ENCODE data around the gene LRRC27. TPM values are rescaled to one million over a fixed set of nuclear protein-coding genes. Genes with fewer than 3 reads are reported as not detected.

LRRC27 gene
- total RNA-seq, 3 donors from 2014 or later = 6.2 to 19.3 (median 8.2) TPM

DNA sequence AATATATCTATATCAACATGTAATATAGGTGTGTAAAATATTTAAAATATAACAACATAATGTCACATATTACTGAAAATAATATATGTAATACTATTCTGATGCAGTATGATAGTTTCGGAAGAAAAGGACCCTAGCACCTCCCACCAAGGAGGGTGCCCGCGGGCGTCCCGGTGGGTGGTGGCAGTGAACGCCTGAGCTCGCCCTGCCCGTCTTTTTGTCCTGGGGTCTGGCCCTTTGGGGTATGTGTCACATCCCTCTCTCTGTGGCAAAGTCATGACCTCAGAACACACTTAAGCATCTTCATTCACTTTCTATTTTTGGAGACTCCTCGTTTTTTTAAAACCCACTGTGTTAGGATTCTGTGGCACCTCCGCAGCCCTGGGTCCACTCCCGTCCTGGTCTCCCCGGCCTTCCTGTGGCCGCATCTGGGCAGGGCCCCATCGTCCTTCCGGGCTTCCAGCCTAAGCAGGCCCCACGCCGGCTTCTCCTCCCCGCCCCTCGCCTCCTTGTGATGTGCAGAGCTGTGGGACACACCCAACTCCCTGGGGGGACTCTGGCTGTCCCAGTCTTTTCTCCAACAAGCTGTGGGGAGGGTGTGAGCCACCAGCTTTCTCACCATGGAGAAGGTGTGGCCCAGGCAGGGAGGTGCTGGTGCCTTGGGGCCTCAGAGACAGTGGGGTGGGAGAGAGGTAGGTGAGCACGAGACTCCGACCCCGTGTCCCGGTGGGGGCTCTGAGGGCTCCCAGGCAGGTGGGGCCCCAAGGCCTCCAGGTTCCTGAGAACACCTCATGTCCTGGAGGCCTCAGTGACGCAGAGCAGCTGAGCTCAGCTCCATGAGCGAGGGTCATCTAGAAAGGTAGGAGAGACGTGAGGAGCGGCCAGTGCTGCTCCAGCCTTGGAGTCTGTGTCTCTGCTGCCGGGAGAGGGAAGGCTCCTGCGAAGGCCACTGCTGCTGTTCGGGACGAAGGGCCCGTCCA, 81.5 kb downstream of the LRRC27 start:
- intact Hi-C loops (cut with DNase I; ENCODE audit: low total_unique reads) = no loop called here
- Histone ChIP-seq H3K27ac (peak overlapping the region; percentile 71 to 97), H3K9me3 (no peaks in the 10 kb centered on the region), H3K4me3 (no peak overlapping the region), H3K27me3 (no peaks in the 10 kb centered on the region), H3K4me1 (peaks cover 2 to 40% of the 10 kb centered on the region in 2 donors), H3K36me3 (no peaks in the 10 kb centered on the region)
- TF ChIP-seq POLR2AphosphoS5 (IDR thresholded peaks at IDR 0.05) (no peak), POLR2A (IDR thresholded peaks at IDR 0.05) (no peak)
- TF ChIP-seq, protein P1, sequence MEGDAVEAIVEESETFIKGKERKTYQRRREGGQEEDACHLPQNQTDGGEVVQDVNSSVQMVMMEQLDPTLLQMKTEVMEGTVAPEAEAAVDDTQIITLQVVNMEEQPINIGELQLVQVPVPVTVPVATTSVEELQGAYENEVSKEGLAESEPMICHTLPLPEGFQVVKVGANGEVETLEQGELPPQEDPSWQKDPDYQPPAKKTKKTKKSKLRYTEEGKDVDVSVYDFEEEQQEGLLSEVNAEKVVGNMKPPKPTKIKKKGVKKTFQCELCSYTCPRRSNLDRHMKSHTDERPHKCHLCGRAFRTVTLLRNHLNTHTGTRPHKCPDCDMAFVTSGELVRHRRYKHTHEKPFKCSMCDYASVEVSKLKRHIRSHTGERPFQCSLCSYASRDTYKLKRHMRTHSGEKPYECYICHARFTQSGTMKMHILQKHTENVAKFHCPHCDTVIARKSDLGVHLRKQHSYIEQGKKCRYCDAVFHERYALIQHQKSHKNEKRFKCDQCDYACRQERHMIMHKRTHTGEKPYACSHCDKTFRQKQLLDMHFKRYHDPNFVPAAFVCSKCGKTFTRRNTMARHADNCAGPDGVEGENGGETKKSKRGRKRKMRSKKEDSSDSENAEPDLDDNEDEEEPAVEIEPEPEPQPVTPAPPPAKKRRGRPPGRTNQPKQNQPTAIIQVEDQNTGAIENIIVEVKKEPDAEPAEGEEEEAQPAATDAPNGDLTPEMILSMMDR (IDR thresholded peaks at IDR 0.05) = no peak
- DNase-seq (ENCODE audit: low spot score in 2 of 2) = no peak

DNA sequence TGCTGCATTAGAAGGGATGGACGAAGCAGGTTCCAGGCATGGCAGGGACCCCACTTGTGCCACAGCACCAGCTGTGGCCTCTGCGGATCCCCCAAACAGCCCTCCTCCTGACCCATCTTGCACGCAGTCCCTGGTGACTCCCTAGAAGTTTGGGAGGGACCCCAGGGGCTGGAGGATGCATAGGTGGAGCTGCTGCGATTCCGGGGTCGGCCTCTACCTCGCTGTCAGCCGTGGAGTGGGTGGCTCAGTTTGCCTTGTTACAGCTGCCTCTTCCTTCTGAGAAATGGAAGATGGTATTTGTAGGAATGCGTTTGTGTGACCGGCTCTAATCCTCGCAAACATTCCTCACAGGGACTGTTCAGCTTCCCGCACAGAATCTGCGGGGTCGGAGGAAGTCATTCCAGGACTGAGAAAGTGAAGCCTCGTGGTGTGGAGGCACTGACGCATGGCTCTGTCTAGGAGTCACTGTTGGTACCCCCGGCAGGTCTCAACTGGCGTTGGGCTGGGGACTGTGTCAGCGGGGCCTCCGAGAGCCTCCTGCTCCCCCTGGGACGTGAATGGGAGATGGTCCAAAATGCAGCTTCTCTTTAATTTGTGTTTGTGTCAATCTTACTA, 82.5 kb downstream of the LRRC27 start:
- H3K9me3 ChIP-seq = no peaks in the 10 kb centered on the region
- no peaks in the 10 kb centered on the region for H3K27me3 ChIP-seq
- peaks cover 2 to 41% of the 10 kb centered on the region in 2 donors for H3K4me1 ChIP-seq
- TF ChIP-seq POLR2AphosphoS5 (IDR thresholded peaks at IDR 0.05) (no peak), POLR2A (IDR thresholded peaks at IDR 0.05) (no peak)
- TF ChIP-seq, protein P1 (IDR thresholded peaks at IDR 0.05) = no peak
- H3K27ac ChIP-seq = peak overlapping the region; percentile 29 to 71
- no peaks in the 10 kb centered on the region for H3K36me3 ChIP-seq
- intact Hi-C loops (cut with DNase I; ENCODE audit: low total_unique reads) = no loop called here
- no peak overlapping the region for H3K4me3 ChIP-seq
- DNase-seq (ENCODE audit: low spot score in 2 of 2) = no peak

DNA sequence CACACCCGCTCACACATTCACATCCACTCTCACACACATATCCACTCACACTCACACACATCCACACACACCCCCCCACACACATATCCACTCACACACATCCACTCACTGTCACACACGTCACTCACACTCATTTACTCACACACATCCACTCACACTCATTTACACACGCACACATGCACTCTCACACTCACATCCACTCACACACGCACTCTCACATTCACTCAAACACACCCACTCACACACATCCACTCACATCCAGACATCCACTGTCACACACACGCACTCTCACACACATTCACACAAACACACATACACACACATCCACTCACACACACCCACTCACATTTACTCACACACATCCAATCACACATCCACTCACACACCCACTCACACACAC, 83.3 kb downstream of the LRRC27 start:
- Histone ChIP-seq H3K36me3 (no peaks in the 10 kb centered on the region), H3K4me1 (peaks cover 2 to 37% of the 10 kb centered on the region in 2 donors), H3K27ac (peak overlapping the region in 1 of 2 donors; percentile 29), H3K27me3 (no peaks in the 10 kb centered on the region), H3K9me3 (no peaks in the 10 kb centered on the region), H3K4me3 (no peak overlapping the region)
- TF ChIP-seq POLR2AphosphoS5 (IDR thresholded peaks at IDR 0.05) (no peak), POLR2A (IDR thresholded peaks at IDR 0.05) (no peak)
- TF ChIP-seq, protein P1 (IDR thresholded peaks at IDR 0.05) = no peak
- DNase-seq (ENCODE audit: low spot score in 2 of 2) = no peak
- intact Hi-C loops (cut with DNase I; ENCODE audit: low total_unique reads) = no loop called here

DNA sequence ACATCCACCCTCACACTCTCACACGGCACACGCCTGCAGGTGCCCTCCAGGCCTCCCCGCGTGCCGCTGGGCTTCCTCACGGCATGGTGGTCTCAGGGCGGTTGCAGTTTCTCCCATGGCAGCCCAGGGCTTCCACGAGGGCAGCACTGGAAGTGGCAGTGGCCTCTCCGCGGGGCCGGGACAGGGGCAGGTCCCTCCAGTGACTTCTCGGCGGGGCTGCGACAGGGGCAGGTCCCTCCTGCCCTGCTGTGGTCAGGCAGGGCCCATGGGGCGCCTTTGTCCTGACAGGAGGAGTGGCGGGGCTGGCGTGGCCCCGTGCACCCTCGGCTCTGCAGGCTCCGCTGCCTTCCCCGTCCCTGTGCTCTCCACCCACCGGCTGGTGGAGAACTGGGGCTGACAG, 84.0 kb downstream of the LRRC27 start:
- H3K4me1 ChIP-seq = peaks cover 2 to 37% of the 10 kb centered on the region in 2 donors
- H3K36me3 ChIP-seq = no peaks in the 10 kb centered on the region
- no peaks in the 10 kb centered on the region for H3K27me3 ChIP-seq
- no peak overlapping the region for H3K27ac ChIP-seq
- DNase-seq (ENCODE audit: low spot score in 2 of 2) = no peak
- H3K9me3 ChIP-seq = no peaks in the 10 kb centered on the region
- TF ChIP-seq, protein P1 (IDR thresholded peaks at IDR 0.05) = no peak
- TF ChIP-seq POLR2A (IDR thresholded peaks at IDR 0.05) (no peak), POLR2AphosphoS5 (IDR thresholded peaks at IDR 0.05) (no peak)
- no peak overlapping the region for H3K4me3 ChIP-seq
- intact Hi-C loops (cut with DNase I; ENCODE audit: low total_unique reads) = no loop called here

Data from breast epithelium (tissue), 4 donors.